HepG2 (cell line): Measurements from ENCODE around the gene PLCL2. TPM values are rescaled to one million over a fixed set of nuclear protein-coding genes. Genes with fewer than 3 reads are reported as not detected.

ENCODE experiments used
- ATAC-seq: fragments of 200-7000 bp; cut with Tn5 transposase; 3 replicates; pipeline ENCODE4 v1.9.1; 2020; ENCODE audit warnings: mild to moderate bottlenecking, moderate library complexity
- BruUV-seq: library from RNA; stranded (reverse); fragments of 400-500 nt; replicated peaks from 2 replicates; lab custom pipeline; 2021; lab: Mats Ljungman, UMichigan
- CTCF ChIA-PET: fragments of 300-600 bp; formaldehyde crosslinking; extraction: SDS; loops from one replicate; lab custom pipeline; 2021; ENCODE audit warnings: low total read pairs, inconsistent platforms, low intra/inter-chr PET ratio; lab: Yijun Ruan, JAX
- POLR2A ChIA-PET: fragments of 350-600 bp; sonication (Branson Sonifier 250); formaldehyde crosslinking; loops from one replicate; lab custom pipeline; 2020; ENCODE audit warnings: antibody characterized with exemption, inconsistent platforms; lab: Yijun Ruan, JAX
- DNase-seq: peaks from one replicate; pipeline ENCODE4 v3.0.0-alpha.2; 2015; ENCODE audit warnings: low spot score
- FAIRE-seq: peaks from 3 replicates; lab custom pipeline; 2011; peaks lifted over from hg19 to GRCh38; lab: Jason Lieb, UNC
- H2AFZ ChIP-seq: one replicate; pipeline ENCODE4 v1.6.1; 2011; ENCODE audit warnings: low read length, inconsistent platforms
- H3K27ac ChIP-seq: fragments of 300-600 bp; 3 replicates; pipeline ENCODE4 v1.8.0; 2011; ENCODE audit warnings: mixed run types, mild to moderate bottlenecking, mixed read lengths, low read length, inconsistent platforms; ENCODE audit not compliant: insufficient read depth; ENCODE audit errors: extremely low read length
- H3K27me3 ChIP-seq, 2 experiments: fragments of 200-600 bp in 1 of 2; 2 replicates in 1 of 2; 3 replicates in 1 of 2; pipeline versions ENCODE4 v1.6.0 to v1.8.0; 2011; ENCODE audit warnings: low read length in 2 of 2, mild to moderate bottlenecking in 2 of 2, moderate library complexity in 2 of 2, inconsistent platforms in 1 of 2; ENCODE audit not compliant: insufficient read depth in 2 of 2, control insufficient read depth in 1 of 2
- H3K36me3 ChIP-seq, 2 experiments: fragments of 200-600 bp in 1 of 2; replicated peaks in 1 of 2; 2 replicates in 1 of 2; 3 replicates in 1 of 2; pipeline versions ENCODE4 v1.5.1 to v1.8.0; 2011; ENCODE audit warnings: low read length in 2 of 2, inconsistent platforms in 1 of 2; ENCODE audit not compliant: insufficient read depth in 2 of 2, control insufficient read depth in 1 of 2
- H3K4me1 ChIP-seq: 2 replicates; pipeline ENCODE4 v1.5.1; 2012; ENCODE audit warnings: low read length, inconsistent platforms; ENCODE audit not compliant: insufficient read depth
- H3K4me2 ChIP-seq: 2 replicates; pipeline ENCODE4 v1.6.0; 2011; ENCODE audit warnings: low read depth, low read length, inconsistent platforms
- H3K4me3 ChIP-seq, 3 experiments: fragments of 200-600 bp in 1 of 3; sonication (generic), shearing (Covaris generic) in 1 of 3; replicated peaks in 1 of 3; 2 replicates each; pipeline ENCODE4 v1.5.1; 2011 to 2016; ENCODE audit warnings: low read length in 3 of 3, inconsistent platforms in 2 of 3, low read depth in 2 of 3, mild to moderate bottlenecking in 2 of 3, control low read depth in 1 of 3, mixed read lengths in 1 of 3; ENCODE audit not compliant: insufficient read depth in 1 of 3
- H3K79me2 ChIP-seq: one replicate; pipeline ENCODE4 v1.6.1; 2011; ENCODE audit warnings: low read length, inconsistent platforms; ENCODE audit not compliant: insufficient read depth
- H3K9ac ChIP-seq: 2 replicates; pipeline ENCODE4 v1.6.0; 2011; ENCODE audit warnings: mild to moderate bottlenecking, low read depth, low read length, inconsistent platforms; ENCODE audit not compliant: insufficient read depth
- H3K9me3 ChIP-seq: 2 replicates; pipeline ENCODE4 v1.5.1; 2012; ENCODE audit warnings: mild to moderate bottlenecking, low read length
- H4K20me1 ChIP-seq: 2 replicates; pipeline ENCODE4 v1.6.0; 2011; ENCODE audit warnings: inconsistent platforms, mild to moderate bottlenecking, low read length, moderate library complexity; ENCODE audit not compliant: insufficient read depth
- CC2D1A ChIP-seq: sonication (generic); formaldehyde crosslinking; IDR thresholded peaks from 2 replicates; pipeline ENCODE4 v1.8.1; 2023; ENCODE audit warnings: mild to moderate bottlenecking, missing genetic modification reagents
- ZNF253 ChIP-seq: sonication (generic); formaldehyde crosslinking; IDR thresholded peaks from 2 replicates; pipeline ENCODE4 v1.8.0; 2022; ENCODE audit warnings: mild to moderate bottlenecking, missing genetic modification reagents, borderline replicate concordance
- ZNF326 ChIP-seq: sonication (generic); formaldehyde crosslinking; IDR thresholded peaks from 2 replicates; pipeline ENCODE4 v1.4.0; 2020; ENCODE audit warnings: missing genetic modification reagents, borderline replicate concordance
- ZNF431 ChIP-seq: sonication (generic); formaldehyde crosslinking; IDR thresholded peaks from 2 replicates; pipeline ENCODE4 v1.9.0; 2022; ENCODE audit warnings: missing genetic modification reagents, low read depth, mild to moderate bottlenecking, borderline replicate concordance
- ZNF713 ChIP-seq: sonication (generic); formaldehyde crosslinking; IDR thresholded peaks from 2 replicates; pipeline ENCODE4 v1.4.0; 2020; ENCODE audit warnings: mild to moderate bottlenecking, missing genetic modification reagents
- WGBS: methylation state at CpG from one replicate; pipeline ENCODE4 v1.1.6; 2017; ENCODE audit warnings: low lambda C conversion rate; 5-methylcytosine and 5-hydroxymethylcytosine counted together
- in situ Hi-C: cut with HindIII; loops from 2 replicates; pipeline ENCODE4 v1.10.0; 2017; ENCODE audit warnings: low pct_unique_long_range_greater_than_20kb; ENCODE audit not compliant: extremely low pct_ligation_motif_present
- intact Hi-C: fragments of 100-400 bp; cut with micrococcal nuclease; formaldehyde crosslinking; loops from one replicate; pipeline ENCODE4 v1.10.0; 2022; ENCODE audit not compliant: unreplicated experiment
- polyA plus RNA-seq, 8 experiments: library from polyadenylated mRNA; depleted of rRNA in 3 of 8; stranded (reverse) in 7 of 8; unstranded in 1 of 8; fragments of >200 nt; fragmentation: Illumina TruSeq in 4 of 8; extraction: Trizol in 4 of 8; gene quantifications; 2 replicates each; pipeline versions ENCODE4 v1.2.1 to v1.2.3, GENCODE V29; 2011 to 2016; ENCODE audit warnings: low read depth in 4 of 8, missing spikeins in 1 of 8, mixed read lengths in 1 of 8; ENCODE audit not compliant: insufficient read depth in 1 of 8
- total RNA-seq, 5 experiments: library from RNA; depleted of rRNA; stranded (reverse); fragments of >200 nt; fragmentation: Illumina TruSeq; extraction: Trizol; gene quantifications; 2 replicates each; pipeline ENCODE4 v1.2.3, GENCODE V29; 2016; ENCODE audit warnings: low read depth in 1 of 5
- TF ChIP-seq, protein P1 (sequence below): sonication (generic); formaldehyde crosslinking; IDR thresholded peaks from 2 replicates; pipeline ENCODE4 v1.4.0; 2020; ENCODE audit warnings: missing genetic modification reagents, borderline replicate concordance
- TF ChIP-seq, protein P2 (sequence below): sonication (generic); formaldehyde crosslinking; IDR thresholded peaks from 2 replicates; pipeline ENCODE4 v1.4.0; 2020; ENCODE audit warnings: mild to moderate bottlenecking, missing genetic modification reagents

PLCL2 gene
- total and polyA plus RNA-seq, 2 of the 13 experiments (the other 11 are each of a cell fraction or from before 2014, with no cell fraction given) = not detected

DNA sequence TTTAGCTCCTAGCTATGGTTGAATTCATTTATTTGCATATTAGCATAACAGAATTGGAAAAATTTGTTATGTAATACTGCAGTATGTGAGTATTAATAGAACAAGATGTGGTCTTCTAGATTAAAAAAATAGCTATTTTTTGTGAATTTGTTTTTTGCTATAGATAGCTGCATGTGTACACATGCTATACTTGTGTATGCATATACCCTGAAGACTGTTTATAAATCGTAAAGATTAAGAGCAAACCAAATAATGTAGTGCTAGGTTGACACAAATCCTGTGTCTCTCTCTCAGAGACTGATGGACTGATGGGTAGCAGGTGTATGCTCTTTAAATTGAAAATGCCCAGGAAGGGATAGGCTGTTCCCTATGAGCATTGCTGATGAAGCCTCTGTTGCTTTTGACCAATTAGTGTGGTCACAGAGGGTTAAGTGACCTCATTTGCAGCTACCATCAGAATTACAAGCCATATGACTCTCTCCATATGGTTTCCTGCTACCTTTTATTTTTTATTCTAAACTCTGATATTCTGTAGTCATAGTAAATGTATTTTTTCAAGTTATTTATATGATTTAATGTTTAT, 9.0 kb downstream of the PLCL2 start:
- no TSS peak for BruUV-seq
- ChIA-PET CTCF (no interaction called here), POLR2A (no interaction called here)
- no peak overlapping the region for H3K4me3 ChIP-seq
- TF ChIP-seq ZNF253 (CRISPR knock-in tag) (no peak), ZNF431 (CRISPR knock-in tag) (no peak), CC2D1A (CRISPR knock-in tag) (no peak), ZNF713 (CRISPR knock-in tag) (no peak), ZNF326 (CRISPR knock-in tag) (no peak)
- TF ChIP-seq, protein P1, sequence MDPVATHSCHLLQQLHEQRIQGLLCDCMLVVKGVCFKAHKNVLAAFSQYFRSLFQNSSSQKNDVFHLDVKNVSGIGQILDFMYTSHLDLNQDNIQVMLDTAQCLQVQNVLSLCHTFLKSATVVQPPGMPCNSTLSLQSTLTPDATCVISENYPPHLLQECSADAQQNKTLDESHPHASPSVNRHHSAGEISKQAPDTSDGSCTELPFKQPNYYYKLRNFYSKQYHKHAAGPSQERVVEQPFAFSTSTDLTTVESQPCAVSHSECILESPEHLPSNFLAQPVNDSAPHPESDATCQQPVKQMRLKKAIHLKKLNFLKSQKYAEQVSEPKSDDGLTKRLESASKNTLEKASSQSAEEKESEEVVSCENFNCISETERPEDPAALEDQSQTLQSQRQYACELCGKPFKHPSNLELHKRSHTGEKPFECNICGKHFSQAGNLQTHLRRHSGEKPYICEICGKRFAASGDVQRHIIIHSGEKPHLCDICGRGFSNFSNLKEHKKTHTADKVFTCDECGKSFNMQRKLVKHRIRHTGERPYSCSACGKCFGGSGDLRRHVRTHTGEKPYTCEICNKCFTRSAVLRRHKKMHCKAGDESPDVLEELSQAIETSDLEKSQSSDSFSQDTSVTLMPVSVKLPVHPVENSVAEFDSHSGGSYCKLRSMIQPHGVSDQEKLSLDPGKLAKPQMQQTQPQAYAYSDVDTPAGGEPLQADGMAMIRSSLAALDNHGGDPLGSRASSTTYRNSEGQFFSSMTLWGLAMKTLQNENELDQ = no peak
- TF ChIP-seq, protein P2, sequence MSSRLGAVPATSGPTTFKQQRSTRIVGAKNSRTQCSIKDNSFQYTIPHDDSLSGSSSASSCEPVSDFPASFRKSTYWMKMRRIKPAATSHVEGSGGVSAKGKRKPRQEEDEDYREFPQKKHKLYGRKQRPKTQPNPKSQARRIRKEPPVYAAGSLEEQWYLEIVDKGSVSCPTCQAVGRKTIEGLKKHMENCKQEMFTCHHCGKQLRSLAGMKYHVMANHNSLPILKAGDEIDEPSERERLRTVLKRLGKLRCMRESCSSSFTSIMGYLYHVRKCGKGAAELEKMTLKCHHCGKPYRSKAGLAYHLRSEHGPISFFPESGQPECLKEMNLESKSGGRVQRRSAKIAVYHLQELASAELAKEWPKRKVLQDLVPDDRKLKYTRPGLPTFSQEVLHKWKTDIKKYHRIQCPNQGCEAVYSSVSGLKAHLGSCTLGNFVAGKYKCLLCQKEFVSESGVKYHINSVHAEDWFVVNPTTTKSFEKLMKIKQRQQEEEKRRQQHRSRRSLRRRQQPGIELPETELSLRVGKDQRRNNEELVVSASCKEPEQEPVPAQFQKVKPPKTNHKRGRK (CRISPR knock-in tag) = no peak
- no peaks in the 10 kb centered on the region for H4K20me1 ChIP-seq
- intact Hi-C loops = no loop called here
- H3K9me3 ChIP-seq = no peaks in the 10 kb centered on the region
- 5% methylated on average over 1 of the region's 1 CpG for WGBS
- H3K4me1 ChIP-seq = no peaks in the 10 kb centered on the region
- no peaks in the 10 kb centered on the region for H3K79me2 ChIP-seq
- H3K4me2 ChIP-seq = no peak overlapping the region
- H2AFZ ChIP-seq = no peak overlapping the region
- H3K27me3 ChIP-seq = peaks cover 0 to 8% of the 10 kb centered on the region in 2 experiments; a peak in 3 of 5 replicates
- H3K27ac ChIP-seq = no peak overlapping the region
- in situ Hi-C loops = no loop called here
- H3K9ac ChIP-seq = no peak overlapping the region
- ATAC-seq (no peak), DNase-seq (no peak), FAIRE-seq (no peak)
- no peaks in the 10 kb centered on the region for H3K36me3 ChIP-seq
